Peyer's patch (tissue), 4 donors: ENCODE results near the gene DNAJC15.

Experiments
- POLR2A ChIP-seq, 2 donors: fragments of 450-650 bp; IDR thresholded peaks; one replicate each; pipeline ENCODE4 v1.5.1; 2017; ENCODE audit warnings: antibody characterized with exemption in 2 of 2, mild to moderate bottlenecking in 2 of 2, moderate library complexity in 2 of 2
- TF ChIP-seq, protein P1 (sequence below), 6 experiments: fragments of 450-650 bp in 4 of 6; fragments of 200-600 bp in 2 of 6; sonication (generic) in 1 of 6; IDR thresholded peaks; one replicate each; pipeline ENCODE4 v1.5.1; 2017 to 2019; ENCODE audit warnings: antibody characterized with exemption in 6 of 6, mild to moderate bottlenecking in 3 of 6, moderate library complexity in 1 of 6

DNA sequence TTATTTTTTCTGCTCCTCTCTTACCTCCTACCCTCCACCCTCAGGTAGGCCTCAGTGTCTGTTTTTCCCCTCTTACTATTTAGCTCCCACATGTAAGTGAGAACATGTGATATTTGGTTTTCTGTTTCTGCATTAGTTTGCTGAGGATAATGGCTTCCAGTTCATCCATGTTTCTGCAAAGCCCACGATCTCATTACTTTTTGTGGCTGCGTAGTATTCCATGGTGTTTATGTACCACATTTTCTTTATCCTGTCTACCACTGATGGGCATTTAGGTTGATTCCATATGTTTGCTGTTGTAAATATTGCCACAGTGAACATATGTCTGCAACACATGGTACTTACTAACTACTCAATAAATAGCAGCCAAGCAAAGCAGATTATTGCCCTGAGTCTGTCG, 56.8 kb downstream of the DNAJC15 start:
- TF ChIP-seq, protein P1, sequence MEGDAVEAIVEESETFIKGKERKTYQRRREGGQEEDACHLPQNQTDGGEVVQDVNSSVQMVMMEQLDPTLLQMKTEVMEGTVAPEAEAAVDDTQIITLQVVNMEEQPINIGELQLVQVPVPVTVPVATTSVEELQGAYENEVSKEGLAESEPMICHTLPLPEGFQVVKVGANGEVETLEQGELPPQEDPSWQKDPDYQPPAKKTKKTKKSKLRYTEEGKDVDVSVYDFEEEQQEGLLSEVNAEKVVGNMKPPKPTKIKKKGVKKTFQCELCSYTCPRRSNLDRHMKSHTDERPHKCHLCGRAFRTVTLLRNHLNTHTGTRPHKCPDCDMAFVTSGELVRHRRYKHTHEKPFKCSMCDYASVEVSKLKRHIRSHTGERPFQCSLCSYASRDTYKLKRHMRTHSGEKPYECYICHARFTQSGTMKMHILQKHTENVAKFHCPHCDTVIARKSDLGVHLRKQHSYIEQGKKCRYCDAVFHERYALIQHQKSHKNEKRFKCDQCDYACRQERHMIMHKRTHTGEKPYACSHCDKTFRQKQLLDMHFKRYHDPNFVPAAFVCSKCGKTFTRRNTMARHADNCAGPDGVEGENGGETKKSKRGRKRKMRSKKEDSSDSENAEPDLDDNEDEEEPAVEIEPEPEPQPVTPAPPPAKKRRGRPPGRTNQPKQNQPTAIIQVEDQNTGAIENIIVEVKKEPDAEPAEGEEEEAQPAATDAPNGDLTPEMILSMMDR (IDR thresholded peaks at IDR 0.05) = no peak
- TF ChIP-seq POLR2A (IDR thresholded peaks at IDR 0.05) = no peak
